Tibial nerve (tissue), 4 donors: ENCODE data around the gene RAB40A.
"Not testable (repeated sequence)": the region's sequence is repeated elsewhere in the genome, so short reads cannot be mapped to it uniquely, and the experiment has no call there.

Experiments used
- CTCF ChIP-seq, 5 experiments: fragments of 200-600 bp in 3 of 5; fragments of 450-650 bp in 2 of 5; sonication (generic) in 3 of 5; IDR thresholded peaks; one replicate each; pipeline ENCODE4 v1.5.1; 2016 to 2019; ENCODE audit warnings: antibody characterized with exemption in 5 of 5, mild to moderate bottlenecking in 3 of 5, moderate library complexity in 2 of 5
- EP300 ChIP-seq, 2 donors: sonication (generic); formaldehyde crosslinking; IDR thresholded peaks; one replicate each; pipeline ENCODE4 v1.6.1; 2017; ENCODE audit warnings: antibody characterized with exemption in 2 of 2, mild to moderate bottlenecking in 1 of 2
- POLR2A ChIP-seq, 2 donors: fragments of 450-650 bp; IDR thresholded peaks; one replicate each; pipeline ENCODE4 v1.6.1; 2017; ENCODE audit warnings: antibody characterized with exemption in 2 of 2, mild to moderate bottlenecking in 2 of 2, moderate library complexity in 2 of 2

- peak in 2 of 5 experiments; percentile 21 to 49 for TF ChIP-seq CTCF (IDR thresholded peaks at IDR 0.05)
- not testable (repeated sequence) for TF ChIP-seq POLR2A, EP300 (IDR thresholded peaks at IDR 0.05)
Observed at GRCh38 chrX:103489733-103490132, 29.6 kb downstream of the RAB40A start.
